DOHH2 (cell line): ENCODE measurements around the gene RBAK.

Source experiments
- H3F3A ChIP-seq: fragments of 200-600 bp; sonication (generic), shearing (Covaris generic); 2 replicates; pipeline ENCODE4 v1.6.0; 2016; ENCODE audit warnings: antibody characterized with exemption, mild to moderate bottlenecking; ENCODE audit not compliant: control insufficient read depth, insufficient read depth
- H3K27ac ChIP-seq: fragments of 200-600 bp; sonication (generic); 2 replicates; pipeline ENCODE4 v1.5.1; 2014; ENCODE audit warnings: low read depth, mild to moderate bottlenecking, low read length, moderate library complexity
- H3K27me3 ChIP-seq: fragments of 200-600 bp; sonication (generic); 2 replicates; pipeline ENCODE4 v1.6.1; 2014; ENCODE audit warnings: mild to moderate bottlenecking, low read length, mixed read lengths; ENCODE audit not compliant: control insufficient read depth
- H3K36me3 ChIP-seq: fragments of 200-600 bp; sonication (generic); 2 replicates; pipeline ENCODE4 v1.6.1; 2014; ENCODE audit warnings: mild to moderate bottlenecking, low read length, moderate library complexity, mixed read lengths; ENCODE audit not compliant: control insufficient read depth
- H3K4me1 ChIP-seq: fragments of 200-600 bp; sonication (generic); 2 replicates; pipeline ENCODE4 v1.6.1; 2014; ENCODE audit warnings: mild to moderate bottlenecking, low read length, mixed read lengths; ENCODE audit not compliant: control insufficient read depth
- H3K4me2 ChIP-seq: fragments of 200-600 bp; sonication (generic); 2 replicates; pipeline ENCODE4 v1.6.0; 2014; ENCODE audit warnings: mild to moderate bottlenecking, low read length, moderate library complexity
- H3K4me3 ChIP-seq: fragments of 200-600 bp; sonication (generic); 2 replicates; pipeline ENCODE4 v1.5.1; 2014; ENCODE audit warnings: mild to moderate bottlenecking, low read length, mixed read lengths
- H3K79me2 ChIP-seq: fragments of 200-600 bp; sonication (generic); 2 replicates; pipeline ENCODE4 v1.6.1; 2014; ENCODE audit warnings: mild to moderate bottlenecking, low read length, mixed read lengths; ENCODE audit not compliant: control insufficient read depth
- H3K9me2 ChIP-seq: fragments of 200-600 bp; sonication (generic); replicated peaks from 2 replicates; pipeline ENCODE4 v1.6.1; 2014; ENCODE audit warnings: mild to moderate bottlenecking, low read length, mixed read lengths; ENCODE audit not compliant: control insufficient read depth
- H3K9me3 ChIP-seq: fragments of 200-600 bp; sonication (generic); 2 replicates; pipeline ENCODE4 v1.6.1; 2014; ENCODE audit warnings: antibody characterized with exemption, low read length, mixed read lengths; ENCODE audit not compliant: control insufficient read depth, insufficient read depth
- H4K20me1 ChIP-seq: fragments of 200-600 bp; sonication (generic); 2 replicates; pipeline ENCODE4 v1.6.0; 2014; ENCODE audit warnings: low read depth, mild to moderate bottlenecking, antibody characterized with exemption, low read length, moderate library complexity; ENCODE audit not compliant: control insufficient read depth, insufficient read depth
- CTCF ChIP-seq: fragments of 200-600 bp; sonication (generic); IDR thresholded peaks from one replicate; pipeline ENCODE4 v1.5.1; 2014; ENCODE audit warnings: antibody characterized with exemption, mild to moderate bottlenecking, low read depth, low read length; ENCODE audit not compliant: poor library complexity, severe bottlenecking
- EZH2phosphoT487 ChIP-seq: fragments of 200-600 bp; sonication (generic); IDR thresholded peaks from 2 replicates; pipeline ENCODE4 v1.6.1; 2017; ENCODE audit warnings: borderline replicate concordance, mild to moderate bottlenecking, antibody characterized with exemption, low read length, moderate library complexity, mixed read lengths

The RBAK gene

GRCh38 chr7:5117095-5117970, 71.7 kb downstream of the RBAK start:
- H3K79me2 ChIP-seq, result no peaks in the 10 kb centered on the region
- no peaks in the 10 kb centered on the region for H3F3A ChIP-seq
- no peak for TF ChIP-seq CTCF
- TF ChIP-seq EZH2phosphoT487, result no peak
- H3K27ac ChIP-seq, result no peak overlapping the region
- no peak overlapping the region for H3K4me2 ChIP-seq
- no peaks in the 10 kb centered on the region for H3K9me2 ChIP-seq
- no peaks in the 10 kb centered on the region for H4K20me1 ChIP-seq
- H3K36me3 ChIP-seq, result no peaks in the 10 kb centered on the region
- no peak overlapping the region for H3K4me3 ChIP-seq
- H3K9me3 ChIP-seq, result no peaks in the 10 kb centered on the region
- H3K27me3 ChIP-seq, result no peaks in the 10 kb centered on the region
- no peaks in the 10 kb centered on the region for H3K4me1 ChIP-seq
